ENCODE results near the gene CTIF. TPM values are rescaled to one million over a fixed set of nuclear protein-coding genes. Genes with fewer than 3 reads are reported as not detected.

The CTIF gene
- total and polyA plus RNA-seq, 2 donors: 1.7 to 11.3 TPM

GRCh38 chr18:48676346-48676745 lies 137.5 kb downstream of the CTIF start:
- H3K4me1 ChIP-seq (ENCODE audit: control insufficient read depth in 2 of 2, insufficient read depth in 2 of 2, low read length in 2 of 2): peaks cover 12 to 31% of the 10 kb centered on the region in 2 donors
- DNase-seq (ENCODE audit: low read depth in 6 of 9, low spot score in 9 of 9): no peak
- WGBS: 95% methylated on average over 8 of the region's 8 CpGs
- H3K27ac ChIP-seq (ENCODE audit: low read depth in 1 of 2, low read length in 1 of 2): no peak overlapping the region
- no peaks in the 10 kb centered on the region for H3K9me3 ChIP-seq (ENCODE audit: control insufficient read depth in 2 of 2, insufficient read depth in 1 of 2, low read length in 1 of 2)
- no peaks in the 10 kb centered on the region for H3K36me3 ChIP-seq (ENCODE audit: control insufficient read depth in 2 of 2, insufficient read depth in 2 of 2, low read length in 1 of 2)
- no peaks in the 10 kb centered on the region for H3K27me3 ChIP-seq (ENCODE audit: control insufficient read depth in 2 of 2, insufficient read depth in 1 of 2, low read length in 1 of 2)
- no peak overlapping the region for H3K4me3 ChIP-seq (ENCODE audit: low read length in 2 of 2)

- H3K9me3 ChIP-seq (ENCODE audit: control insufficient read depth in 2 of 2, insufficient read depth in 1 of 2, low read length in 1 of 2): no peaks in the 10 kb centered on the region
- H3K4me3 ChIP-seq (ENCODE audit: low read length in 2 of 2): no peak overlapping the region
- WGBS: 50% methylated on average over 17 of the region's 17 CpGs
- peak in 8 of 9 donors; percentile 26 to 74 (median 53) for DNase-seq (ENCODE audit: low read depth in 6 of 9, low spot score in 9 of 9)
- peaks cover 12 to 31% of the 10 kb centered on the region in 2 donors for H3K4me1 ChIP-seq (ENCODE audit: control insufficient read depth in 2 of 2, insufficient read depth in 2 of 2, low read length in 2 of 2)
- no peaks in the 10 kb centered on the region for H3K36me3 ChIP-seq (ENCODE audit: control insufficient read depth in 2 of 2, insufficient read depth in 2 of 2, low read length in 1 of 2)
- H3K27ac ChIP-seq (ENCODE audit: low read depth in 1 of 2, low read length in 1 of 2): no peak overlapping the region
- H3K27me3 ChIP-seq (ENCODE audit: control insufficient read depth in 2 of 2, insufficient read depth in 1 of 2, low read length in 1 of 2): no peaks in the 10 kb centered on the region
Measured at GRCh38 chr18:48676756-48677368, 138.0 kb downstream of the CTIF start.

- WGBS: 90% methylated on average over 16 of the region's 16 CpGs
- H3K4me3 ChIP-seq (ENCODE audit: low read length in 2 of 2): no peak overlapping the region
- H3K27me3 ChIP-seq (ENCODE audit: control insufficient read depth in 2 of 2, insufficient read depth in 1 of 2, low read length in 1 of 2): no peaks in the 10 kb centered on the region
- no peaks in the 10 kb centered on the region for H3K9me3 ChIP-seq (ENCODE audit: control insufficient read depth in 2 of 2, insufficient read depth in 1 of 2, low read length in 1 of 2)
- H3K4me1 ChIP-seq (ENCODE audit: control insufficient read depth in 2 of 2, insufficient read depth in 2 of 2, low read length in 2 of 2): peaks cover 8 to 20% of the 10 kb centered on the region in 2 donors
- no peak for DNase-seq (ENCODE audit: low read depth in 6 of 9, low spot score in 9 of 9)
- no peaks in the 10 kb centered on the region for H3K36me3 ChIP-seq (ENCODE audit: control insufficient read depth in 2 of 2, insufficient read depth in 2 of 2, low read length in 1 of 2)
- H3K27ac ChIP-seq (ENCODE audit: low read depth in 1 of 2, low read length in 1 of 2): no peak overlapping the region
Measured at GRCh38 chr18:48678237-48679115, 139.6 kb downstream of the CTIF start.

DNA sequence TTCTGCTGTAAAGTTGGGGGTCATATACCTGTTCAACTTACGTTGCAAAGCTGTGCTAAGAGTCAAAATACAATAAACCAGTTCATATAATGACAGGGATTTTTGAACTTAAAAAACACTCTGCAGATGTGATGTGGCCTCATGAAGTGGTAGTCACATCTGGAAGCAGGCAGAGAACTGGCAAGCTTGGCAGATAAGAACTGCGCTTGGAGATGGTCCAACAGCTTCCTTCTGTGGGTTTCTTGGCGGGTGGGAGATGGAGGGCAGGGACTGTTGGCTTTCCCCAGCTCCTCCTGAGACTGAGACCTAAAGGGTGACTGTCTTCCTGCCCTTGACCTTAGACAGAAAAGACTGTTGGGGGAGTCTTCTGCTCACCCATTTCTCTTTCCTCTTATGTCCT lies 140.4 kb downstream of the CTIF start:
- Histone ChIP-seq H3K4me3 (ENCODE audit: low read length in 2 of 2) (no peak overlapping the region), H3K27me3 (ENCODE audit: control insufficient read depth in 2 of 2, insufficient read depth in 1 of 2, low read length in 1 of 2) (no peaks in the 10 kb centered on the region), H3K27ac (ENCODE audit: low read depth in 1 of 2, low read length in 1 of 2) (no peak overlapping the region), H3K4me1 (ENCODE audit: control insufficient read depth in 2 of 2, insufficient read depth in 2 of 2, low read length in 2 of 2) (peaks cover 1 to 13% of the 10 kb centered on the region in 2 donors), H3K36me3 (ENCODE audit: control insufficient read depth in 2 of 2, insufficient read depth in 2 of 2, low read length in 1 of 2) (no peaks in the 10 kb centered on the region), H3K9me3 (ENCODE audit: control insufficient read depth in 2 of 2, insufficient read depth in 1 of 2, low read length in 1 of 2) (no peaks in the 10 kb centered on the region)
- no peak for DNase-seq (ENCODE audit: low read depth in 6 of 9, low spot score in 9 of 9)
- WGBS: 14% methylated on average over 3 of the region's 3 CpGs

GRCh38 chr18:48680339-48681250 lies 141.8 kb downstream of the CTIF start:
- H3K27ac ChIP-seq (ENCODE audit: low read depth in 1 of 2, low read length in 1 of 2): no peak overlapping the region
- WGBS: 97% methylated on average over 23 of the region's 23 CpGs
- no peaks in the 10 kb centered on the region for H3K9me3 ChIP-seq (ENCODE audit: control insufficient read depth in 2 of 2, insufficient read depth in 1 of 2, low read length in 1 of 2)
- no peak overlapping the region for H3K4me3 ChIP-seq (ENCODE audit: low read length in 2 of 2)
- DNase-seq (ENCODE audit: low read depth in 6 of 9, low spot score in 9 of 9): no peak
- H3K27me3 ChIP-seq (ENCODE audit: control insufficient read depth in 2 of 2, insufficient read depth in 1 of 2, low read length in 1 of 2): no peaks in the 10 kb centered on the region
- peaks cover 0 to 2% of the 10 kb centered on the region in 2 donors for H3K4me1 ChIP-seq (ENCODE audit: control insufficient read depth in 2 of 2, insufficient read depth in 2 of 2, low read length in 2 of 2)
- H3K36me3 ChIP-seq (ENCODE audit: control insufficient read depth in 2 of 2, insufficient read depth in 2 of 2, low read length in 1 of 2): no peaks in the 10 kb centered on the region

GRCh38 chr18:48682768-48683167 lies 143.9 kb downstream of the CTIF start:
- Histone ChIP-seq H3K4me3 (ENCODE audit: low read length in 2 of 2) (no peak overlapping the region), H3K9me3 (ENCODE audit: control insufficient read depth in 2 of 2, insufficient read depth in 1 of 2, low read length in 1 of 2) (no peaks in the 10 kb centered on the region), H3K4me1 (ENCODE audit: control insufficient read depth in 2 of 2, insufficient read depth in 2 of 2, low read length in 2 of 2) (no peaks in the 10 kb centered on the region), H3K27ac (ENCODE audit: low read depth in 1 of 2, low read length in 1 of 2) (no peak overlapping the region), H3K36me3 (ENCODE audit: control insufficient read depth in 2 of 2, insufficient read depth in 2 of 2, low read length in 1 of 2) (no peaks in the 10 kb centered on the region), H3K27me3 (ENCODE audit: control insufficient read depth in 2 of 2, insufficient read depth in 1 of 2, low read length in 1 of 2) (no peaks in the 10 kb centered on the region)
- WGBS: 98% methylated on average over 13 of the region's 13 CpGs
- DNase-seq (ENCODE audit: low read depth in 6 of 9, low spot score in 9 of 9): no peak

DNA sequence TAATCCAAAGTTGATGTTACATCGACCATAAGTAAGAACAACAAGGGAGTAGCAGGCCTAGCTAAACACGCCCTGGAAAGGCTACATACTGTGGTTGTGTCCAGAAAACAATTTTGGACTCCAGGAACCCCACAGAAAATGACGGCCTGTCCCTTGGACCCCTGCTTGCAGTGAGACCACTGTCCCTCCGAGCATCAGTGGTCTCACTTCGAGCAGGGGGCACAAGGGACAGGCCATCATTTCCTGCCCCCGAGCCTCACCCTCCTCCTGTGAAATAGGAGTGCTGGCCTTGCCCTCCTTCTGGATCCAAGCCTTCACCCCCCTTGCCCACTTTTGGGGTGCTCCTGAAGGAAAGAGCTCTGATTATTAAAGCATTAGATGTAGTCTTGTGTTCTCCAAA lies 144.4 kb downstream of the CTIF start:
- WGBS: 95% methylated on average over 6 of the region's 6 CpGs
- Histone ChIP-seq H3K27me3 (ENCODE audit: control insufficient read depth in 2 of 2, insufficient read depth in 1 of 2, low read length in 1 of 2) (no peaks in the 10 kb centered on the region), H3K9me3 (ENCODE audit: control insufficient read depth in 2 of 2, insufficient read depth in 1 of 2, low read length in 1 of 2) (no peaks in the 10 kb centered on the region), H3K36me3 (ENCODE audit: control insufficient read depth in 2 of 2, insufficient read depth in 2 of 2, low read length in 1 of 2) (no peaks in the 10 kb centered on the region), H3K4me3 (ENCODE audit: low read length in 2 of 2) (no peak overlapping the region), H3K4me1 (ENCODE audit: control insufficient read depth in 2 of 2, insufficient read depth in 2 of 2, low read length in 2 of 2) (no peaks in the 10 kb centered on the region), H3K27ac (ENCODE audit: low read depth in 1 of 2, low read length in 1 of 2) (no peak overlapping the region)
- DNase-seq (ENCODE audit: low read depth in 6 of 9, low spot score in 9 of 9): no peak

DNA sequence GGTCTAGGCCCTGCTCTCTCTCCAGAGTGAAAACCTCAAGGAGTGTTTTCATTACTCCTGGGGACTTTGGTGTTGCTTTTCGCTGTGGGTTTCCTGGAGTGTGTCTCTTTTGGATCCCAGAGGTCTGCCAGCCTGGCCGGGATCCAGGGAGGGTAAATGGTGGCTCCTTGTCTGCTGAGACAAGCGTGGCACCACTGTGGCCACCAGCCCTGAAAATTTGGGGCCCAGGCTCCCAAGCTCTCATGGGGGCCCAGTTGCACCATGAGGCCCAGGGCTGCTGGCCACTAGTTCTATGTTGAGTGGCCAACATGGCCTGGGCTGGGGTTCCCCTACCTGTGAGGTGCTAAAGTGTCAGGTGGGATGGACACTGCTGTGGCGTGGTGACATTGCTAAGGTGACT lies 144.8 kb downstream of the CTIF start:
- H3K27ac ChIP-seq (ENCODE audit: low read depth in 1 of 2, low read length in 1 of 2): no peak overlapping the region

More for the DNA sequence above, 144.8 kb downstream of the CTIF start:
- no peak for DNase-seq (ENCODE audit: low read depth in 6 of 9, low spot score in 9 of 9)
- no peaks in the 10 kb centered on the region for H3K36me3 ChIP-seq (ENCODE audit: control insufficient read depth in 2 of 2, insufficient read depth in 2 of 2, low read length in 1 of 2)
- no peaks in the 10 kb centered on the region for H3K4me1 ChIP-seq (ENCODE audit: control insufficient read depth in 2 of 2, insufficient read depth in 2 of 2, low read length in 2 of 2)
- whole genome bisulfite sequencing: 95% methylated on average over 4 of the region's 4 CpGs
- H3K9me3 ChIP-seq (ENCODE audit: control insufficient read depth in 2 of 2, insufficient read depth in 1 of 2, low read length in 1 of 2): no peaks in the 10 kb centered on the region
- no peaks in the 10 kb centered on the region for H3K27me3 ChIP-seq (ENCODE audit: control insufficient read depth in 2 of 2, insufficient read depth in 1 of 2, low read length in 1 of 2)
- H3K4me3 ChIP-seq (ENCODE audit: low read length in 2 of 2): no peak overlapping the region

Data from thymus (tissue), 11 donors.